ENCODE data around the gene IL17A. TPM values are rescaled to one million over a fixed set of nuclear protein-coding genes. Genes with fewer than 3 reads are reported as not detected.

IL17A gene
- polyA plus RNA-seq, 1 experiment, result not detected

DNA sequence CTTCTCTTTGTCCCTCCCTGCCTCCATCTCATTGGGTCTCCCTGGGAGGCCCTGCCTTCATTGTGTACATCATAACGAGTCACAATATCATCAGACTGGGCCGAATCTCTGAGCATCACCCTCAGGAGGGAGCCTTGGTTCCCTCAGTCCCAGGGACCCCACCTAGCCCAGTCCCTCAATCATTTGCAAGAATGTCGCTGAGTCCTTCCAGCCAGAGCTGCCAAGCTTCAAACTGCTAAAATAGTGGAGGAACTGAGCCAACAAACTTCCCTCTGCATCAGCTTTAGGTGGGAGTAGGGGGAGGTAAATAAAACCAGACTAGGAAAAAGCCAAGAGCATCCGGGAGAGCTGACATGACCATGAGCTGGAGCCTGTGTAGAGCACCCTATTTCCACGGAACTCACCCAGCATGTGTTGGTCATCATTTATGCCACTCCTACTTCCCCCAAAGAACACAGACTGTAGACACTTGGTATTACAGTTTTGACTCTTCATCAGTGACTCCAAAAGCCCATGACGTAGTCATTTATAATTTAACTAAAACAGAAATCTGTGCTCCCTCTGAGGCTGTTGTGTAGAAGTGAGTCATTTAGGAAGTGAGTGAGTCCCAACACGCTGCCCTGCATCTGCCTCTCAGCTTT, 28.8 kb upstream of the IL17A start:
- TF ChIP-seq, protein P1, sequence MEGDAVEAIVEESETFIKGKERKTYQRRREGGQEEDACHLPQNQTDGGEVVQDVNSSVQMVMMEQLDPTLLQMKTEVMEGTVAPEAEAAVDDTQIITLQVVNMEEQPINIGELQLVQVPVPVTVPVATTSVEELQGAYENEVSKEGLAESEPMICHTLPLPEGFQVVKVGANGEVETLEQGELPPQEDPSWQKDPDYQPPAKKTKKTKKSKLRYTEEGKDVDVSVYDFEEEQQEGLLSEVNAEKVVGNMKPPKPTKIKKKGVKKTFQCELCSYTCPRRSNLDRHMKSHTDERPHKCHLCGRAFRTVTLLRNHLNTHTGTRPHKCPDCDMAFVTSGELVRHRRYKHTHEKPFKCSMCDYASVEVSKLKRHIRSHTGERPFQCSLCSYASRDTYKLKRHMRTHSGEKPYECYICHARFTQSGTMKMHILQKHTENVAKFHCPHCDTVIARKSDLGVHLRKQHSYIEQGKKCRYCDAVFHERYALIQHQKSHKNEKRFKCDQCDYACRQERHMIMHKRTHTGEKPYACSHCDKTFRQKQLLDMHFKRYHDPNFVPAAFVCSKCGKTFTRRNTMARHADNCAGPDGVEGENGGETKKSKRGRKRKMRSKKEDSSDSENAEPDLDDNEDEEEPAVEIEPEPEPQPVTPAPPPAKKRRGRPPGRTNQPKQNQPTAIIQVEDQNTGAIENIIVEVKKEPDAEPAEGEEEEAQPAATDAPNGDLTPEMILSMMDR (IDR thresholded peaks at IDR 0.05; ENCODE audit: insufficient read depth, low read depth, low read length), result no peak
- Histone ChIP-seq H3K4me3 (ENCODE audit: low read depth, low read length) (no peak overlapping the region), H3K36me3 (ENCODE audit: control insufficient read depth, insufficient read depth, low read length) (no peaks in the 10 kb centered on the region), H3K27me3 (ENCODE audit: control insufficient read depth, insufficient read depth, low read length) (no peaks in the 10 kb centered on the region)
- POLR2A ChIA-PET, result no interaction called here
- DNase-seq (ENCODE audit: low read depth), result no peak
- CTCF ChIA-PET, result no interaction called here

DNA sequence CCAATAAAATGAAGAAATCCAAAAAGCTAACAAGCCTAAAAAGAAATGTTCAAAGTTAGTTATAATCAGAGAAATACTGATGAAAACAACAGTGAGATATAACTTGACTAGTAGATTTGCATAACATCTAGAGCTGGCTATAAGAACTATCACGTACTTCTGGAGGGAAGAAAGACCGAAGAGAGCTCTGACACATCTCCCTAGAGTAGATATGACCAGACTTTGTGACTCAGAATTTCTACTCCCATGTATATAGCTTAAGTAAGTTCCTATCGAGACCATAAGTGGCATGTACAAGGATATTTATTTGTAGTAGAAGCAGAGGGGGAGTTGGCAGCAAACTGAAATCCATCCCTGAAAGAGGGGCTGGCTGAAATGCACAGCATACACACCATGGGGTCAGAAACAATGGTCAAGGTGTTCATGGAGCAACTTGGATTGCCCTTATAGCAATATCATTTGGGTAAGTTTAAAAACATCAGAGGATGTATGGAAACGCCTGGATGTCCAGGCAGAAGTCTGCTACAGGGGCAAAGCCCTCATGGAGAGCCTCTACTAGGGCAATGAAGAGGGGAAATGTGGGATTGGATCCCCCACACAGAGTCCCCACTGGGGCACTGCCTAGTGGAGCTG, 25.6 kb upstream of the IL17A start:
- ChIA-PET CTCF (interaction anchor here (1.4 to 1.6 kb wide), 2 partner anchors 102 to 104 kb away, joined by 4 to 5 read pairs; no protein-coding TSS in a partner anchor), POLR2A (no interaction called here)
- H3K36me3 ChIP-seq (ENCODE audit: control insufficient read depth, insufficient read depth, low read length), result no peaks in the 10 kb centered on the region
- no peak overlapping the region for H3K4me3 ChIP-seq (ENCODE audit: low read depth, low read length)
- TF ChIP-seq, protein P1 (IDR thresholded peaks at IDR 0.05; ENCODE audit: insufficient read depth, low read depth, low read length), result no peak
- H3K27me3 ChIP-seq (ENCODE audit: control insufficient read depth, insufficient read depth, low read length), result peaks cover 2% of the 10 kb centered on the region; the same call in 1 of the 2 replicates
- DNase-seq (ENCODE audit: low read depth), result no peak

DNA sequence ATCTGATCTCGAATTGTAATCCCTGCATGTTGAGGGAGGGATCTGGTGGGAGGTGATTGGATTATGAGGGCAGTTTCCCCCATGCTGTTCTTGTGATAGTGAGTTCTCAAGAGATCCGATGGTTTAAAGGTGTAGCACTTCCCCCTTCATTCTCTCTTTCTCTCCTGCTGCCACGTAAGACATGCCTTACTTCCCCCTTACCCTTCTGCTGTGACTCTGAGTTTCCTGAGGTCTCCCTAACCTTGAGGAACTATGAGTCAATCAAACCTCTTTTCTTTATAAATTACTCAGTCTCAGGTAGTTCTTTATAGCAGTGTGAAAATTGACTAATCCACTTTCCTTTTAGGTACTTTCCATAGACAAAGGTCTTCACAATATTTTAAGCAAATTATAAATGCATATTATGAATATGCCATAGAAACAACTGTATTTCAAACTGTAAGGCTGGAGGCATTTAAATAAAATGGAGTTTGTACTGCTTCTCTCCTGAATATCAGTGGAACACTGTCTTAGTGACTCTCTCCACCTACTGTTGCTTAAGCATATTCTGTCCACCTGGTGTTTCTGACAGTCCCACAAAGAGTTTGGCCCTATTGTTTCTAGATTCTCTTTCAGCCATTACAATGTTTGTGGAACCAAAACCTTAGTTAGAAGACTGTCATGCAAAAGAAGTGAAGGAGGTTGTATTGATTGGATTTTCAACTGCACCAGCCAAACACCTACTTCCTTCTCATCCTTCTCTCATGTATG, 24.3 kb upstream of the IL17A start:
- ChIA-PET POLR2A (no interaction called here), CTCF (interaction anchor here (1.4 to 2.5 kb wide), 5 partner anchors 11 to 102 kb away, joined by 4 to 16 read pairs (median 5); no protein-coding TSS in a partner anchor)
- H3K4me3 ChIP-seq (ENCODE audit: low read depth, low read length), result no peak overlapping the region
- TF ChIP-seq, protein P1 (IDR thresholded peaks at IDR 0.05; ENCODE audit: insufficient read depth, low read depth, low read length), result no peak
- peaks cover 2% of the 10 kb centered on the region; the same call in 1 of the 2 replicates for H3K27me3 ChIP-seq (ENCODE audit: control insufficient read depth, insufficient read depth, low read length)
- DNase-seq (ENCODE audit: low read depth), result no peak
- H3K36me3 ChIP-seq (ENCODE audit: control insufficient read depth, insufficient read depth, low read length), result no peaks in the 10 kb centered on the region

DNA sequence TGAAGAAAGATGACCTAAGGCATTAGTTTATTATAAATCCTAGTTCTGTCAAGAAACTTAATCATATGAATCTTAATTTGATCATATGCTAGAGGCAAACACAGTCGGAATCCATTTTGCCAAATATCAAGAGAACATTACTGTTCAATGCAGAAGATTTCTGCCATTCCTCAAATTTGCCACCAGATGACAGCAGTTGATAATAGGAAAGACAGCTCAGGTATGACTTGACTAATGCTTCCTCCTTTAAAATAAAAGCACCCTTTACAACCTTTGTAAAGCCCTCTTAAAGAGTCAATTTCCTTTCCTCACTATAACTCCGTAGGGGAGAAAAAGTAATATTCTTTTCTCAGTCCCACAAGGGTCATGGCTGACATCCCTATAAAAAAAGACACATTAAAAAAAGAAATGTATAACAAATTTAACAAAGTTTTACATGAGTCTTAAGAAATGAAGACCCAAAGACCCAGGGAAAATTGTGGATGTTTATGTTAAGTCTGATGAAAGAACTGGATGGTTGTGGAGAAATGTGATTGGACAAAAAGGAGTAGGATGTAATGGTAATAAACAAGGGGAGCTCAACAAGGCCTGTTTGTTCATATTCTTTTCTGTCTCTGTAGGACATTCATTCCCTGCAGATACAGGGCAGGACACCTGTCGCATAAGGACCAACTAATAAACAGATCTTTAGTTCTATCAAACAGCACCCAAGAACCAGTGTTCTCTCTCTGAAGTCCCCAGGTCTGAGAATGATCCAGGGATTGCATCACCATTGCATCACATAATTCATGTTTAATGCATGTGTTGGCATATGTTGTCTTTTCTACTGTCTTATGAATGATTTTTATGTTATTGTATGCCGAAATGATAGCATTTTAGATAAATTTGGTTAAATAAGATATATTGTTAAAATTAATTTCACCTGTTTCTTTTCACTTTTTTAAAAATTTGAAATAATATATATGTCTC, 23.0 kb upstream of the IL17A start:
- ChIA-PET POLR2A (no interaction called here), CTCF (interaction anchor here (1.4 to 2.5 kb wide), 6 partner anchors 12 to 237 kb away, joined by 3 to 16 read pairs (median 6); no protein-coding TSS in a partner anchor)
- TF ChIP-seq, protein P1 (IDR thresholded peaks at IDR 0.05; ENCODE audit: insufficient read depth, low read depth, low read length), result peak; percentile 69
- no peak overlapping the region for H3K4me3 ChIP-seq (ENCODE audit: low read depth, low read length)
- peaks cover 2% of the 10 kb centered on the region; the same call in 1 of the 2 replicates for H3K27me3 ChIP-seq (ENCODE audit: control insufficient read depth, insufficient read depth, low read length)
- H3K36me3 ChIP-seq (ENCODE audit: control insufficient read depth, insufficient read depth, low read length), result no peaks in the 10 kb centered on the region
- DNase-seq (ENCODE audit: low read depth), result no peak
